GM18861 (cell line): ENCODE results near the gene PIGC.

ENCODE experiments used
- ATAC-seq: cut with Tn5 transposase; IDR thresholded peaks from one replicate; pipeline ENCODE4 v1.9.1; 2021; ENCODE audit not compliant: unreplicated experiment

The PIGC gene

DNA sequence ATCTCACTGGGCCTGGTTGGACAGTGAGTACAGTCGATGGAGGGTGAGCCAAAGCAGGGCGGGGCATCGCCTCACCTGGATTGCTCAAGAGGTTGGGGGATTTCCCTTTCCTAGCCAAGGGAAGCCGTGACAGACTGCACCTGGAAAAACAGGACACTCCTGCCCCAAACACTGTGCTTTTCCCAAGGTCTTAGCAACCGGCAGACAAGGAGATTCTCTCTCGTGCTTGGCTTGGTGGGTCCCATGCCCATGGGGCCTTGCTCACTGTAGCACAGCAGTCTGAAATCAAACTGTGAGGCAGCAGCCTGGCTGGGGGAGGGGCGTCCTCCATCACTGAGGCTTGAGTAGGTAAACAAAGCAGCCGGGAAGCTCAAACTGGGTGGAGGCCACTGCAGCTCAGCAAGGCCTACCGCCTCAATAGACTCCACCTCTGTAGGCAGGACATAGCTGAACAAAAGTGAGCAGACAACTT, 12.1 kb downstream of the PIGC start:
- no peak for ATAC-seq

DNA sequence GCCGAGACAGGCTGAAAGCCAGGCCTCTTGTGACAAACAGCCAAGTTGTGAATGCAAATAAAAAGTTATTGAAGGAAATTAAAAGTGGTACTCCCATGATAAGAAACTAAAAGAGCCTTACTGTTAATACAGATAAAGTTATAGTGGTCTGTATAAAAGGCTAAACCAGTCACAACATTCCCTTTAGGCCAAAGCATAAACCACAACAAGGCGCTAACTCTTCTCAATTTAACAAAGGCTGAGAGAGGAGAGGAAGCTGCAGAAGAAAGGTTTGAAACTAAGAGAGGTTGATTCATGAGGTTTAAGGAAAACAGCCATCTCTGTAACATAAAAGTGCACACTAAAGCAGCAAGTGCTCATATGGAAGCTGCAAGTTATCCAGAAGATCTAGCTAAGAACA, 12.7 kb downstream of the PIGC start:
- no peak for ATAC-seq

DNA sequence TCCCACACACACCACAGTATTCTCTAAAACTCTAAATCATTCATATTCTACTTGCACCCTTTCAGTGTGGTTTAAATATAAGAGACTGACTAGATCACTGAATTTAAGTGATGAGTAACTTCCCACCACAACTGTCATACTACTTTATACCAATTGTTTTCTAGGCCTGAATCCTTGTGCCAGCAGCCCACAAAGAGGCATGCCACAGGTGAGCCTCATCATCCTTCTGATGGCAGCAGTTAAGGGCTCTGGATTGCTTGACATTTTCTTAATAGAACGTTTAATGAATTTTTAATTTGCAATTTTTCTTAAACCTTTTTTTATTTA, 13.8 kb downstream of the PIGC start:
- ATAC-seq = no peak

DNA sequence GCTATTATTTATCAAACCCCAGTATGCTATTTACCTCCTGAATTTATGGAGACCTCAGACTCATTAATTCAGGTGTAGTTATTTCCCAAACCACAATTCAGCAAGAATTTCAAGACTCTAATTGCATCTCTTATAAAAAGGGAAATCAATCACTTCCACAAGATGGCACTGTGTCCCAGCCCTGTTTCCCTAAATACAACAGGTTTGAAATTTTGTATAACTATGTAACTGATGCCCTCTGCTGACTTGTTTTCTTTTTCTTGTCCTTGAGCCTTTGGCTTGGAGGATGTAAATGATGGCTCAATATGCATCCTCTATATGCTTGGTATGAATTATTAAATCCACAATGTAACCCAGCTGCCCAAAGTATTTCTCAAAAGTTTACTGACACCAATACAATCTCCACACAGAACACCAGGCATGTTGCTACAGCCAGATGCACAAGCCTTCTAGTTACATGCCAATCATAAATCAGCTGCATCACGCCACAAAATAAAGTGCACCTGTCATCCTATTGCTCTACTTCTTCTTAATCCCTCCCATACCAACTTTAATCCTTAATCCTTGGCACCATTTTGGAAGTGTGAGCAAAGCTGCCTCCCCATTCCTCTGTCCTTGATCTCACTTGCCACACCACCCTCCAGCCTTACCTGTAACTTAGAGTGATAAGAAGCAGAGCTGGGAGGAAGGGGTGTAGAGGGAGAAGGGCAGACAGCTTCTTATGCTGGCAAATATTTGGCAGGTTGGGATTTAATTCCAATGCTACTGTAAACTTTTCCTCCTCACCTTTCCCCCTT, 14.3 kb downstream of the PIGC start:
- no peak for ATAC-seq

DNA sequence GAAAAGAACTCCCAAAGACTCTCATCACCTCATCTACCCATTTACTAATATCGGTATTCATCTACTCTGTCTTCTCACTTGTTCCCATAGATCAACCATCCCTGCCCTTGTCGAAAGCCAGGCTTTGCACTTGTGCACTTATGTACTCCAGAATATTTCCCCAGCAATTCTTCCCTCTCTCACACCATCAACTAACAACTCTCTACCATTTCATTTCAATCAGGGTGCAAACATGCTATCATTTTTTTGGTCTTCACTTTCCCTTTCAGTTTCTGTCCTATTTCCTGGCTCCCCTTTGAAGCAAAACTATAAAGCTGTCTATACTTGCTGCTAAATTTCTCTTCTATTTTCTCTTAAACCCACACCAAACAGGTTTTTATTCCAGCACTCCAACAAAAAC, 16.7 kb downstream of the PIGC start:
- no peak for ATAC-seq

DNA sequence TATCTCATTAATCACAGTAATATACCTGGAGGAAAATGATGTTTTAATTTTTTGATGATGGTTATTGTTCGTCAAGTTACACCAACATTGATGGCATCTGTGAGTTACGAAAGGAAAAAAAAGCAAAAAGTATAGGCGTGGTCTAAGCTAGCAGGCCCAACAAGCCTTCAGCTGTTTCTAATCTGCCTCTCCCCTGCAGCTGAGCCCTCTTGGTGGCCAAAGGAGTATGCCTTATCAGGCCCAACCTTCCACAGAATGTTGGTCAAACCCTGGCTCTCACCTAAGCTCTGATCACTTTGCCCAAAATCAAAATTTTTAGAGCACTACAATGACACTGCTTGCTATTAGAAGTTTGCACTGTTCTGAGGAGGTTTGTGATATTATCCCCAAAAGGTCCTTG, 18.5 kb downstream of the PIGC start:
- no peak for ATAC-seq

DNA sequence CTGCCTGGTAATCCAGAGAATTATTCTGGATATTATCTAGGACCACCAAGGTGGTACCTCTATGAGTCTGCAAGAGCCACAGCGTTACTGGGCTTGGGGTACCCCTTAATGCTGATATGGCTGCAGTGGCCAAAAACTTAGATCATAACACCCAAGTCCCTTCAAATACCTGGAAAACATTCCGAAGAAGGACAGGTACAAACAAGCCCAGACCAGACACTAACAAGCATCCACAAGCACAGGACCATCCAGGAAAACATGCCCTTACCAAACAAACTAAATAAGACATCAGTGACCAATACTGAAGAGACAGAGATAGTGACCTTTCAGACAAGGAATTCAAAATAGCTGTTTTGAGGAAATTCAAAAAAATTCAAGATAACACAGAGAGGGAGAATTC, 20.5 kb downstream of the PIGC start:
- ATAC-seq = no peak

DNA sequence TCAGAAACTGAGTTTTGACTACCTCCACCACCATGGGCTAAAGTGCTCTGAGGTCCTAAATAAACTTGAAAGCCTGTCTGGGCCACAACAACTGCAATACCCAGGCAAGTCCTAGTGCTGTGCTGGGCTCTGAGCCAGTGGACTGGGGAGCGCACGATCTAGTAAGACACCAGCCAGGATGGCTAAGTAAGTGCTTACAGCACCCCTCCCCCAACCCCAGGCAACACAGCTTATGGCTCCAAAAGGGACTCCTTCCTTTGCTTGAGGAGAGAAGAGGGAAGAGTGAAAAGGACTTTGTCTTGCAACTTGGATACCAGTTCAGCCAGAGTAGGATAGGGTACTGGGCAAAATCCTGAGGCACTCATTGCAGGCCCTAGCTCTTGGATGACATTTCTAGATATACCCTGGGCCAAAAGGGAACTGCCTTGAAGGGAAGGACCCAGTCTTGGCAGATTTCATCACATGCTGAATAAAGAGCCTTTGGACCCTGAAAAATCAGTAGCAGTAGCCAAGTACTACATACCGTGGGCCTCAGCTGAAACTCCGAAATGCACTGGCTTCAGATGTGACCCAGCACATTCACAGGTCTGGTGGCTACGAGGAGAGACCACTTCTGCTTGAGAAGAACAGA, 21.8 kb downstream of the PIGC start:
- no peak for ATAC-seq

DNA sequence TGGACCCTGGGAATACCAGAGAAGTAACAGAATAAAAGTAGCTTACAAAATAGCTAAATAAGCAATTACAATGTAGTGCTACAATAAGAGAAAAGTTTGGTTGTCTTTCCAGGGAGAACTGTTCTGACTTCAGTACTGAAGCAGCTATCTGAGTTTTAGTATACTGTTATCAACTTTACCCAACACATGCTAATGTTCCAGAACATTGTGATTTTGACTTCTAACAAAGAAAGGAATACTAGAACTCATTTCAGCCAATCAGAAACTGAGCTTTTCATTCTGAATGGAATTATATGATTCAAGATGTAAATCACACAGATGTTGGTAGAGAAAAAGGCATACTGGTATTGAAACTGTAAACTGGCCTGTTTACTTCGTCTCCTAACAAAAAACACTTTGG, 23.5 kb downstream of the PIGC start, which contains the start of gene C1orf105:
TSS of gene C1orf105 (plus strand) at position 301 of the 400 bp plus-strand sequence. CDS start 201 bp downstream, outside the sequence.
- ATAC-seq = no peak

DNA sequence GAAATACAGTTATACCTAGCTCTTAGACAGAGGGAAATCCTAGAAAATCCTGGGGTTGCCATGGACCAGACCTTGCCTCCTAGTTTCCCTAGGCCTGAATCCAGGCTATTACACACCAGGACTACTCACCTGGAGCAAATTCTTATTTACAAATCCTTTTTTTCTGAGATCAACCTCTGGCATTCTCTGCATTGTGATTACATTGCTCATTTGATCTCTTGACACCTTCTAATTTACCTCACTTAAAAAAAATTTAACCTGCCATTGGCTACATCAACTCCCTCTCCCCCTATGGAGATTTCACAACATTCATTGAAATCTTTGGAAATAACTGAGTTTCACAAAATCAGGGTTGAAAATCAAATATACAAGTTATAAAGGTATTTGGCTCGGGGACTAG, 26.3 kb downstream of the PIGC start:
- ATAC-seq = no peak

DNA sequence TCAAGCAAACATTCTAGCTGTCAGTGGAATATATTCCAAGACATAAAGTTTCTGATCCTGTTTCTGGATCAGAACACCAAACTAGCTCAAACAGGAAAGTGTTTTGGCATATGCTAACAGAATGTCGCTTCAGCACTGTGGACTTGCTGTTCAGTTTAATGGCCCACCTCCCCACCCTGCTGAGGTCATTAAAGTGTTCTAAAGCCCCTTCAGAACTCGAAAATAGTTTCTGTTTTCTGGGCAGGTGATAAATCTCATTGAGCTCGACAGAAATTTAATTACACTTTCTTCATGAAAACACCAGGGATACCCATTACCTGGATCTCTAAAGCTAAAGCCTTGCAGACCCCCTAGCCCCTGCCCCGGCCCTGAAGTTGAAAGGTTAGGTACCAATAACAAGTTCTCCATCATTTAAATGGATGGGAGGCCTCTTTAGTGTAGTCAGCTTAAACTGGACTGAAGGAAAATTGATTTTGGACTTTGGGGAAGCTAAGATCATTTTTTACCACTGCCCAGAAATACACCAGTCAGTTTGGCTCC, 27.3 kb downstream of the PIGC start:
- no peak for ATAC-seq

DNA sequence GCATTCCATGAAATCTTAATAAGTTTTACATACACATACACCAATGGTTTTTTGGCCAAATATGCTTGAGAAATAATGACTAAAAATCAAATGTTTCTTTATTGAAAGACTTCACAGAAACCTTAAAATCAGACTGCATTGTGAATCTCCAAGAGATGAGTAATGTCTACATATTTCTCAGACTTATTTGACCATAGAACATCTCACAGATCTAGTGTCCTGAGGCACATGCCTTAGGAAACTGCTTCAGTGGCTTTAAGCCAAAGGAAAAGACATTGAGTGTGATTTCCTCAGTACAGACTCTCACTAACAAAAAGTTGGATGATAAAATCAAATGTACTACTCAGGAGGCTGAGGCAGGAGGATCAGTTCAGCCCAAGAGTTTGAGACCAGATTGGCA, 29.5 kb downstream of the PIGC start:
- no peak for ATAC-seq

DNA sequence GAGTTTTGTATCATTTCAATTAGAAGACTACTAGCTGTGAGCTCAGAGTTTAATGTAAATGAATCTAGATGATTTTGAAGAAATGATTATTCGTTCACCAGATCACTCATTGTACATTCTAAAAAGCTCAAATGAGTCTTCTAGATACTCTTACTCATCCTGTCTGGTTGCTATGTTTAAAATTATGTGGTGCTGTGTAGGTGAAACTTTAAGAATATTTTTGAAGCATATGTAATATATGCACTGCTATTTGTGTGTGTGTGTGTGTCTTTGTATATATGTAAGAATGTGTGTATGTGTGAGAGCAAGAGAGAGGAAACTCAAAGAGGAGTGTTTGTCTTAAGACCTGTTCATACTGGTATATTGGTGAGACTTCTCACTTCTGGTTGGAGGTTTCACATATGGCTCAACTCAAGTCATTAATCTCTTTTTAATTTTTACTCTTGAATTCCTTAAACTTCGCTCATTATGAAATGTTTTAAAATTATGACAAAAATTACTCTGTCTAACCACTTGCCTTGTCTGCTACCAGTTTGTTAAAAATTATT, 32.0 kb downstream of the PIGC start:
- ATAC-seq = no peak

DNA sequence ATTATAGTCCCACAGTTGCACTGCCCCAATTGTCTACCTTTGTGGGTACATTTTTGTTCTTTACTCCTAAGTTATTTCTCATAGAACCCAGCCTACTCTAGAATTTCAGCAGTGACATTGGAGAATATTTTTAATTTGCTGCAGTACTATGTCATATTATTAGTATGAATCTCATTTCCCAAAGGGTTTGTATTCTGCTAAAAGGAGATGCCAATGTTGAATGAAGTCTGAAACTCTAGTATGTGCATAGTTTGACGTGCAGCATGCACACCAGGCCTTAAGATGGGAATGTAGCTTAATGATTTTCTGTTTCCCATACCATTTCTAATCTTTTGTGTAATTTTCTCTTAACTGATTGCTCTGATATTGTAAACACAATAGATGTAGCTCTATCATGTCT, 33.8 kb downstream of the PIGC start:
- no peak for ATAC-seq

DNA sequence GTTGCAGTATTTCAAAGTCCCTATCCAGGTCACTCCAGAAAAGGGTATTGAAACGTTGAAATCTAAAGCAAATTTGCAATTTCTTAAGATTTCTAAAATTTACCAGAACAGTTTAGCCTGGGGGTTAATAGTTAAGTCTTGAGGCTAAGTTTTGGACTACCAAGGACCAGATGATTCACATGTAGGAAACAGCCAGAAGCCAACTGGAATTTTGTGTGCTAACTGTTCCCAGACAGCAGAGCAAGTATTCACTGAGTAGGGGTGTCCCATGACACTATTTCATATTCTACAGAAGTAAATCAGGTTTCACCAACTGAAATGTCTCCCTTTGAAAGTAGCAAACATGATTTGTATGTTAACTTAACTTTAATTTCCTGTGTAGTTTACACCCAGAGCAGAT, 34.9 kb downstream of the PIGC start:
- ATAC-seq = no peak

DNA sequence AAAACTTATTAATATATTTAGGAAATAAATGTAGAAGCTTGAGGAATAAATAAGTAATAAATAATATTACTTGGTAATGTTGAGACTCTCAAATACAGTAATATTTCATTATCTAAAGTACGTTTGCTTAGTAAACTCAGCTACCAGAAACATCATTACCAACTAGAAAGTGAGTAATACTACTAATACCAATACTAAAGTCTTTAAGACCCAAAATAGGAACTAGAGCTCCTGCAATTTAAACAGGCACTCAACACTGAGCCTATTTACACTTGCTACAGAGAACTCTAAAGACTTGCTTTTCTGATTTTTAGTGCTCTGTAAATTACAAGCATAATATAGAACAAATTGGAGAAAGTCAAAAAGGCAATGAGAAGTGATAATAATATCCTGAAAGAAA, 36.9 kb downstream of the PIGC start:
- ATAC-seq = no peak

DNA sequence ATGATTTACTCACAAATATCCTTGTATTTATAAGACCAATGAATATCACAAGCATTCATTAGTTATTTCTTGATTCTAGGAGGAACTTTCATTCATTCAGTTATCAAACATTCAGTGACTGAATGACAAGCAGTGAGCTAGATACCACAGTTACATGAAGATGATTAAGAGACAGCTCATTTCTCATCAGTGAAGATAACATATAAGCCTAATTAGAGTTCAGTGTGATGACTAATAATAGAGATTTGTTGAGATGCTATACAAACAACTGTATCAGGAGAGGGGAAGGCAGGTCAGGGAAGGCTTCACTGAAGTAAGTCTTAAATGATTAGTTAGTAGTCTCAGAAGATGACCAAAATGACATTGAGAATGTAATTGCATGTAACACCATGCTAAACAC, 38.0 kb downstream of the PIGC start:
- no peak for ATAC-seq

DNA sequence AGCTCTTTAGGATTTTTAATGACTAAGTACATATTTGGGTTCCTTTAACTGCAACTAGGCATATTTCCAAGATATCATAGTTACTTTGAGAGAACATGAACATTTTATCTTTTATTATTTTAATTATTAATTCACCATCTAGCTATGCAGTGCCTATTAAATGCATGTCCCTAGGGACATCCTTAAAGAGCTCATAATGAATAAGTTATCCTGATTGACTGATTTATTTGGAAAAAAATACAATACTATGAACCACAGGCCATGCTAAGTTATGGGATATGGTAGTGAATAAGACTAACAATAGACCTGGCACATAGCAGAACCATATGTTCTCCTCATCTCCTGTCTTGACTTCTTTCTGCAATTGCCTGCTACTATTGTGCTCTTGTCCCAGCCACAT, 39.7 kb downstream of the PIGC start:
- no peak for ATAC-seq

DNA sequence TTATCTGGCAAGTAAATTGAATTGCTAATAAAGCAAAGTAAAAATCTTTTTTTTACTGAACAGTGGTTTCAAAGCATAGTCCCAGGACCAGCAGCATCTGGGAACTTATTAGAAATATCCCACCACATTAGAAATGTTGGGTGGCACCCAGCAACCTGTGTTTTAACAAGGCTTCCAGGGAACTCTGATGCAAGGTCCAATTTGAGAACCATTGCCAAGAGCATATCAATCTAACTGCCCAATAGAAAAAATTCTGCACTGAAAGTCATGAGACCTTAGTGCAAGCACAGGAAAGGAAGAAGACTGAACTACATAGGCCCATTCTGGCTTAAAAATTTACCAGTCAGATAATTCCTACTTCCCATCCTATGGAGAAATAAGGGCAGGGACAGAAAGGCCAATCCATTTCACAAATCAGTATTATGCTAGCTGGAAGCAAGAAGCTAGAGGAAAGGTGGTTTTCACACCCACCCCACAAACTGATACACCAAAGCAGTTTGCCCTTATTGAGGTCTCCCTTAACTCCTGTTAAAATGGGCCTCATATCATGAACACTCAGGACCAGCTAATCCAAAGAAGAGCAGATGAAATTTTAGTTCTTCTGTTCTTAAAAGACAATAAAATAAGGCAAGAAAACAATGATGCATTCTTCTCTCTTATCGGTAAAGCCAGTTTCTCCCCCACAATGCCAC, 40.8 kb downstream of the PIGC start:
- ATAC-seq = no peak

DNA sequence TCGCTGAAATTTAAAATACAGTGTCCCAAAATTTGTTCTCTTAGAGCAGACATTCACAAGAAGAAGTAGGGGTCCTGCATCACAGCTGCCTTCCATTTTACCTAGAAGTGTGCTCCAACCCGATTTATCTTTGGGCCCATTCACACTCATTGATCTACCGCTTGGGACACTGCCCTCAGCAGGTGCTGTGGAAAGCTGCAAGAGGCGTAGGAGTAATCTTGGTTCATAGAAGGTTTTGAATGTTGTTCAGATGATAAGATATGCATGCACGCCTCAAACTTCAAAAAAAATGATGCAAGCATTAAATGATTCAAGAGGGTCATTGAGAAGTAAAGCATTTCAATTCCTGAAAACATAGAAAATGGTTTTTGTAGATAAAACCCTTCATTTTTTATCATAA, 42.0 kb downstream of the PIGC start:
- no peak for ATAC-seq

DNA sequence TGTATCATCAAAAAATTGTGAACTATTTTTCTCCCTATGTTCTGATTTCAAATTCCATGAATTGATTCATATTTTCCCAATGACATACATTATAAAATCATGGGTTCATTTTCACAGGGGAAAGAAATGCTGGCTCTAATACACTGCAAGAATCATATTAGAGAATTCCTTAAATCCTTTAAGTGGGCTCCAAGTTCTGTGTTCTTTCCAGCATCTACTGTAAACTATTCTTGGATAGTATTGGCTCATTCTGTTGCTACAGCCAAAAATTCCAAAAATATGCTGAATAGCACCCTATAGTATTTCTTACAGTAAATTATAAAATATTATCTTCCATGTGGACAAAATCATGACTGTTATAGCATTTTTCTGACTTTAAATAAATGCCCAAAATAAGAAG, 42.4 kb downstream of the PIGC start:
- no peak for ATAC-seq

DNA sequence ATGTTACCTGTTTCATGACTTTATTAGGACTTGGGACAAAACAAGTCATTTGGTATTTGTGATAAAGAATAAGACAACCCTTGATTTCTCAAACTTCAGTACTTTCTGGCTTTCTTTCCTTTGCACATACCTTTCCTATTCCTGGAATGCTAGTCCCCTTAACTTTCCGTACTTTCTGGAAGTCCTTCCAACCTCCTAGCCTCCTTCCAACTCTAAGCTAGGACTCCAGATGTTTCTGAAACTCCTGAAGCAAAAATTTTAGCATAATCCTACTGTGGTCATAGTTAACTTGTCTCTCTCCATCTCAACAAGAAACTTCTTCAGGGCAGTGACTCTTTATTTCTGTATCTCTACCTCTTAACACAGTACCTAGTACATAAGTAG, 43.2 kb downstream of the PIGC start:
- ATAC-seq = no peak
